ENCODE measurements around the gene FBLN2.
"Not testable (repeated sequence)": the region's sequence is repeated elsewhere in the genome, so short reads cannot be mapped to it uniquely, and the experiment has no call there.

Gene FBLN2

DNA sequence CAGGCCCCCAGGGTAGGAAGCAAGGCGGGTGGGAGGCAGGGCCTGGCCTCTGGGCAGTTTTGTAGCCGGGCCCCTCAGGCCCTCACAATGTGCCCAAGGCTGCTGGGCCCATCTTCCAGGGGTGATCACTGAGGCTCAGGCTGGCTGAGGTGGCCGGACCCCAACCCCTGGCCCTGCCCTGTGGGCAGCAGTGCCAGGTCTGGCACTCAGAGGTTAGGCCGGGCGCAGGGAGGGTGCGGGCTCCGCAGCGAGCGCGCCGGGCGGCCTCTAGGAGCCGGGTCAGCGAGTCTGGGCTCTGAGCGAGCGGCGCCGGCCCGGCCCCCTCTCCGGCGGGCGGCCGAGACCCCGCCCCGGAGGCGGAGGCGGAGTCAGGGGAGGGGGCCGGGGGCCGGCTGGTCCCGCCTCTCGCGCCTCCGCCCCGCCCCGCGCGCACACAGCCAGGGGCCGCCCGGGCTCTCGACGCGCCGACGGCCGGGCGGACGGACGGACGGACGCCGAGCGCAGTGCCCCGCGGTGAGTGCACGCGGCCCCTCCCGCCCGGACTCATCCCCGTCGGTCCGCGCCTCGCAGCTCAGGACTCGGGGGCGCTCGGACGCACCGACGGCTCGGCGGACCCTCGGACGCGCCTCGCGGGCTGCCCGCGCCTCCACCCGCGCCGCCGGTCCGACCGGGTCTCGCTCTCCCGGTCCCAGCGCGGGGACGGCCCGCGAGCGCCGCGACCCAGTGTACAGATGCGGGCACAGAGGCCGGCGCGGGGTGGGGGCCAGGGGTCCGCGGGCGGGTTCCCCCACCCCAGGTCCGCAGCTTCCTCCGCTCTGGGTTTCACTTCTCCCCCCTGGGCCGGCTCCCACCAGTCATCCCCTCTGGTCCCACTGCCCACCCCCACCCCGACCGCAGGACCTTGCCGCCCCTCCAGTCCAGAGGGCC is at the start of gene FBLN2:
Gene FBLN2 (plus strand): TSS at position 430 of the 927 bp plus-strand sequence. CDS start 21,231 bp downstream, outside the sequence.
- no peak for FAIRE-seq
- no peak for DNase-seq (ENCODE audit: low spot score)

DNA sequence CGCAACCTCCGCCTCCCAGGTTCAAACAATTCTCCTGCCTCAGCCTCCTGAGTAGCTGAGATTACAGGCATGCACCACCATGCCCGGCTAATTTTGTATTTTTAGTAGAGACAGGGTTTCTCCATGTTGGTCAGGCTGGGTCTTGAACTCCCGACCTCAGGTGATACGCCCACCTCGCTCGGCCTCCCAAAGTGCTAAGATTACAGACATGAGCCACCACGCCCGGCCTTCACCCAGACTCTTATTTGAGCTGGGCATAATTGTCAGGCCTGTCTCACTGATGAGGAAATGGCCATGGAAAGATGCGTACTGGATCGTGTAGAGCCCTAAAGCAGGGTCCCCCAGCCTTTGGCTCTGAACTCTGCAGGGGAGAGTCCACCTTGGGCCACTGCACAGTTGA is 49.7 kb upstream of the FBLN2 start:
- FAIRE-seq; DNase-seq (ENCODE audit: low spot score): not testable (repeated sequence)

DNA sequence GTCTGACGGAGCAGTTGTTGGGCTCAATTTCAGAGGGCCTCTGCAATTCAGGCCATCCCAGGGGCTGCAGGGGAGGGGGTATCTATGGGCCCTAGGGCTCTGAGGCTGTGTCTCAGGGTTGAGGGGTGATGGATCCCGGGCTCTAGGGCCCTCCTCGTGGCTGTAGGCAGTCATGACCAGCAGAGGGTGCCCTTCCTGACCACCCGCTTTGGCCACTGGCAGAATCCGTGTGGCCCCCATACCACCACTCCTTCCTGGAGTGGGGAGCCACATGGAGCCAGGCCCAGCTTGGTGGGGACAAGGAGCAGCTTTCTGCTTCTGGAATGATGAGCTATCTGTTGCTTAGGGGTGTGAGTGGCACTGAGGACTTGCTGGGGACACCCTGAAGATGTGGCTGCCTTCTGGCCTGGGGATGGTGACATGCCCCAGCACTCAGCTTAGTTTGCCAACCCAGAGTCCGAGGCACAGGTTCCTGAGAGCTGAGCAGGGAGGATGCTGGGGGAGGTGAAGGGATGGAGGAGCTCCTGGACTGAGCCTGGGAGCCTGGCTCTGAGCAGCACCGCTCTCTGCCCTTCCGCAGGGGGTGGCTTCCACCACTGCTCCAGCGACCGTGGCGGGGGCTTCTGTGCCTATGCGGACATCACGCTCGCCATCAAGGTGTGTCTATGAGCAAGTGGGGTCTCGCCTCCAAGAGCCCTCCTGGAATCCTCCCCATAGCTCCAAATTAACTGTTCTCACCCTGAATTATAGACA is 48.6 kb upstream of the FBLN2 start:
- no peak for FAIRE-seq
- DNase-seq (ENCODE audit: low spot score), result no peak

DNA sequence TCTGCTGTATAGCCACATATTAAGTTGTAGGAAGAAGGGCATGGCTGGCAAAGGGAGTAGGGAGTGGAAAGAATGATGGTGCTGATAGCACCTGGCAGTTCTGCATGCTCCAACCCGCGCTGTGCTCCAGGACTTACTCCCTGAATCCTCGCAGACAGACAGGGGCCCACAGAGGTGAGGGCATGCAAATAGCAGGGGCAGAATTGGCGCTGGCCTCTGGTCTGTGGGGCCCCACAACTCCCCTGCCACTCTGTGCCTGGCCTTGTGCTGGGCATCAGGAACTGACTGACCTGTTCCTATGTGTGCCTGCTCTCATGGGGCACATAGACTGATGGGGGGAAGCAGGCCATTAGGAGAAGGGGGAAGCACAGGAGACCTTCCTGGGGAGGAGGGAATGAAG is 47.9 kb upstream of the FBLN2 start:
- FAIRE-seq (no peak), DNase-seq (ENCODE audit: low spot score) (no peak)

DNA sequence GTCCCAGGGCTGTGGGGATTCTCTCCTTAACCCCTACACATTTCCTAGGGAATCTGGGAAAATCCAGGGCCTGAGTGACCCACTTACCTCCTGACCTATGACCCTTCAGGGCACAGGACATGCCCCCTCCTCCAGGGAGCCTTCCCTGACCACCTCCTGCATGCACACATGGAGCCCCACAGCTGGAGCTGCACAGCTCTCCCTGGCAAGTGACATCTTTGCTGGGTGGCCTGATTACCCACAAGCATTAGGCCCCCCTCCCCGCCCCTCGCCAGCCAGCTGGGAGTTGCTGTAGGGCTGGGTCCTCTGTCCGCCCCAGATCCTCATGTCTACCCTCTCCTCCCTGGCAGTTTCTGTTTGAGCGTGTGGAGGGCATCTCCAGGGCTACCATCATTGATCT is 47.4 kb upstream of the FBLN2 start:
- DNase-seq (ENCODE audit: low spot score) (no peak), FAIRE-seq (no peak)

DNA sequence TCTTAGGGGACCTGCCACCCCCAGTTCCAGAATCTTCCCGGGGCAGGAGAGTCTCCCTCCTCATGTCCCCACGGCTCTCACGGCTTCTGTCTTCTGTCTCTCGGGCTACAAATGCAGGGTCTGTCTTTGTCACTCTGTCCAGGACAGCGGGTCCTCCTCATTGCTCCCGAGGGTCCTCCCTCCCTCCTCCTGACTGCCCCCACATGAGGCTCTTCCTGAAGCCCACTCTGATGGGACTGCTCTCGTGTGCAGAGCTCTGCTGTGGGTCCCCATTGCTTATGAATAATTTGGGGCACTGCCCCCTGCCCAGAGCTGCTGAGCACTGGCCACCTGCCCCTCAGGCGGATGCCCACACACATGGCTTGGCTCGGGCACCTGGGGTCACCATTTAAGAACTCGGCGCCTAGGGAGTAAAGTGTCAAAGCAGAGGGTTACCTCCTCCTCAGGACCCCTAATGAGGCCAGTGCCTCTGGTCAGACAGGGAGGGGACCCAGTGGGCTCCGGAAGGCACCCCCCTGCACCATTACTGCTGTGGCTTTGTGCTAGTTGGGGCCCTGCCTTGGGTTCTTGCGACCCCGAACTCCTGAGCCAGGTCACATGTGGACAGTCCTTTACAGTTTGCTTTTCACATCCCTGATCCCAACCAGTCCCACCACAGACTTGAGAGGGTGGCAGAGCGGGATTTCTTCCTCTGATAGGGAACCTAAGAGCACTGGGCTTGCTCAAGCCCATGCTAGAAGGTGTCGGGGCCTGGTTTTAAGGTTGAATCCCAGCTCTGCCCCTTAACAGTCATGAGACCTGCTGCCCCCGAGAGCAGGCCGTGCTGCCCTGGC is 46.8 kb upstream of the FBLN2 start:
- DNase-seq (ENCODE audit: low spot score), result no peak
- no peak for FAIRE-seq

DNA sequence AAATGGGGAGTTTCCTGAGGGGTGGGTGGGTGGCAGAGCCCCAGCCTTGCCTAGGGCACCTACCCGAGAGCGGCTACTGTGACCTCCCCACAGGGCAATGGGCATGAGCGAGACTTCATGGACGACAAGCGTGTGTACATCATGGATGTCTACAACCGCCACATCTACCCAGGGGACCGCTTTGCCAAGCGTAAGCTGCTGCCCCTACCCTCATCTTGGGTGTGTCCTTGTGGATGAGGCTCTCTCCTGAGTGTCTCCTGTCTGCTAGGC is 46.2 kb upstream of the FBLN2 start:
- DNase-seq (ENCODE audit: low spot score) (no peak), FAIRE-seq (no peak)

DNA sequence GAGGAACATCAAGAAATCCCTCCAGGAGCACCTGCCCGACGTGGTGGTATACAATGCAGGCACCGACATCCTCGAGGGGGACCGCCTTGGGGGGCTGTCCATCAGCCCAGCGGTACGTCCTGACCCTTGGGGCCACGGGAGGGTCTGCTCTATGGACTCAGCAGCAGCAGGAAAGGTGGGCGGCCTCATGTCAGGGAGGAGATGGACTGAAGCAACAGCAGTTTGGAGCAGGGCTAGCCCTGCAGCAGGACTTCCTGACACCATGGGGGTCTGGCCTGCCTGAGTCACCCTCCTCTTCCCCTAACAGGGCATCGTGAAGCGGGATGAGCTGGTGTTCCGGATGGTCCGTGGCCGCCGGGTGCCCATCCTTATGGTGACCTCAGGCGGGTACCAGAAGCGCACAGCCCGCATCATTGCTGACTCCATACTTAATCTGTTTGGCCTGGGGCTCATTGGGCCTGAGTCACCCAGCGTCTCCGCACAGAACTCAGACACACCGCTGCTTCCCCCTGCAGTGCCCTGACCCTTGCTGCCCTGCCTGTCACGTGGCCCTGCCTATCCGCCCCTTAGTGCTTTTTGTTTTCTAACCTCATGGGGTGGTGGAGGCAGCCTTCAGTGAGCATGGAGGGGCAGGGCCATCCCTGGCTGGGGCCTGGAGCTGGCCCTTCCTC is 44.6 kb upstream of the FBLN2 start:
- FAIRE-seq (no peak), DNase-seq (ENCODE audit: low spot score) (no peak)

DNA sequence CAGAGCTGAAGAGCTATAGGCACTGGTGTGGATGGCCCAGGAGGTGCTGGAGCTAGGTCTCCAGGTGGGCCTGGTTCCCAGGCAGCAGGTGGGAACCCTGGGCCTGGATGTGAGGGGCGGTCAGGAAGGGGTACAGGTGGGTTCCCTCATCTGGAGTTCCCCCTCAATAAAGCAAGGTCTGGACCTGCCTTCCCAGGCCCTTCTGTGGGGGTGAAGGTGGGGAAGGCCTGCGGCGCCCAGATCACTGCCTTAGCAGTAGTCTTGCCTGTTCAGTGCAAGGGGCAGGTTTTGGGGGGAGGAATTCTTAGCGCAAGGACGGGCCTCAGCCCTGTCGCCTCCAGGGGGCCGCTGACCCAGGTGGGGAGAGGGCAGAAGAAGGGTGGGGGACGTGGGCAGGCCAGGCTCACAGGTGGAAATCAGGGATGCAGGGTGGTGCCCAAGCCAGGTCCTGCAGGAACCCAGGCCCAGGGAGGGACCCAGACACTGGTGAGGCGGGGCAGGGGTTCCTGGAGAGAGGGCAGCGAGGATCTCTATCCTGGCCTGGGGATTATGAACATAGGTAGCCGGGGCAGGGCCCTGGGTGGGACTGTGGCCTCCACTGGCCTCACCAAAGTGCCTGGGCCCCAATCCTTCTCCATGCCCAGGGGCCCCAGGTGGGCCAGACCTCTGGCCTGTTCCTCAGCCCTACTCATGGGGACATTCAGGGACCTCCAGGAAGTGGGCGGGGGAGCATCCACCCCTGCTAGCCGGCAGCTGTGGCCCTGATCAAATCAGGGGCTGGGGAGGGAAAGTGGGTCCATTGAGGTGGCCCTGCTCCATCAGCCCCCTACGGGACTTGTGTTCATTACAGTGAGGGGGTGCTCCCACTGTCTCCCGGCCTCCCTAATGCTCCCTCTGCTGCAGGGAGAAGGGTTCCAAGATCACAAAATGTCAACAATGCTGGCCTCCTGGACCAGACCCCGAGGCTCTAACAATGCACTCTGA is 43.5 kb upstream of the FBLN2 start:
- FAIRE-seq (no peak), DNase-seq (ENCODE audit: low spot score) (no peak)

DNA sequence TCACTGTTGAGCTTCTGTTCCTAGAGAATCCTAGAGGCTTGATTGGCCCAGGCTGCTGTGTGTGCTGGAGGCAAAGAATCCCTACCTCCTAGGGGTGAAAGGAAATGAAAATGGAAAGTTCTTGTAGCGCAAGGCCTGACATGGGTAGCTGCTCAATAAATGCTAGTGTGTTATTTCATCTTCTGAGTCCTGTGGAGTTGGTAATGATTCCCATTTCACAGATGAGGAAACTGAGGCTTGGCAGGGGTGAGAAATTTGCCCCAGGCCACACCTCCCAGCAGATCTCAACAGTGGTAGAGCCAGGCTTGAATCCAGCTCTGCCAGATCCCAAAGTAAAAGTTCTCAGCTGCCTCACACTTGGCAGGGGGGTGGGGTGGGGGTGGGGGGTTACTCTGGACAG is 42.7 kb upstream of the FBLN2 start:
- FAIRE-seq, result no peak
- no peak for DNase-seq (ENCODE audit: low spot score)

DNA sequence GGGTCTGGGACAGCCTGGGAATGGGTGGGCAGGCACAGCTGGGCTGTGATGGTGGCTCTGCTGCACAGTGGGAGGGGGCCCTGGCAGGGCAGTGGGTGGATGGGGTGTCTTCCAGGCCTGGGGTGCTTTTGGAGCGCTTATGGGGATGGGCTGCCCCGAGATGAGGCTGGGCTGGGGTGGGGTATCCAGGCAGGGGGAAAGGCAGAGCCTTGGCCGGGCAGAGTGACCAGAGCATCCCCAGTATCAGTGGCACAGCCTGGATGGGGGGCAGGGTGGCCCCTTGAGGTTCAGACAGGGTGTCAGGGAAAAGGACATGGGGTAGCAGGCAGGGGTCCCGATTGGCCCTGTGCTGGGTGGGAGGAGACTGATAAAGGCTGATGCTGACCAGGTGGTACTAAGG is 42.2 kb upstream of the FBLN2 start:
- no peak for DNase-seq (ENCODE audit: low spot score)
- no peak for FAIRE-seq

DNA sequence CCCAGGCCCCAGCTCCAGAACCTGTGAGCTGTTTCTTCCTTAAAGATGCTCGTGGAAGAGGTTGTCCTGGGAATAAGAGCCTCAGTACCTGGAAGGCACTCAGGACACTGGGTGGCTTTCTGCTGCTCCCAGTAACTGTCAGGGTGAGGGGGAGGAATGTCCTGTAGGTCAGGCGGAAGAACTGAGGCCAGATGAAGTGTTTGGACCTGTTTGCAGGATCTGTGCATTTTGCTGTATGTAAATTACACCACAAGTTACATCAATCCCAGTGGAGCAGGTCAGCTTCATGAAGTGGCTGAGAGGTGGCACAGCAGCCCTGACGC is 41.7 kb upstream of the FBLN2 start:
- no peak for FAIRE-seq
- no peak for DNase-seq (ENCODE audit: low spot score)

DNA sequence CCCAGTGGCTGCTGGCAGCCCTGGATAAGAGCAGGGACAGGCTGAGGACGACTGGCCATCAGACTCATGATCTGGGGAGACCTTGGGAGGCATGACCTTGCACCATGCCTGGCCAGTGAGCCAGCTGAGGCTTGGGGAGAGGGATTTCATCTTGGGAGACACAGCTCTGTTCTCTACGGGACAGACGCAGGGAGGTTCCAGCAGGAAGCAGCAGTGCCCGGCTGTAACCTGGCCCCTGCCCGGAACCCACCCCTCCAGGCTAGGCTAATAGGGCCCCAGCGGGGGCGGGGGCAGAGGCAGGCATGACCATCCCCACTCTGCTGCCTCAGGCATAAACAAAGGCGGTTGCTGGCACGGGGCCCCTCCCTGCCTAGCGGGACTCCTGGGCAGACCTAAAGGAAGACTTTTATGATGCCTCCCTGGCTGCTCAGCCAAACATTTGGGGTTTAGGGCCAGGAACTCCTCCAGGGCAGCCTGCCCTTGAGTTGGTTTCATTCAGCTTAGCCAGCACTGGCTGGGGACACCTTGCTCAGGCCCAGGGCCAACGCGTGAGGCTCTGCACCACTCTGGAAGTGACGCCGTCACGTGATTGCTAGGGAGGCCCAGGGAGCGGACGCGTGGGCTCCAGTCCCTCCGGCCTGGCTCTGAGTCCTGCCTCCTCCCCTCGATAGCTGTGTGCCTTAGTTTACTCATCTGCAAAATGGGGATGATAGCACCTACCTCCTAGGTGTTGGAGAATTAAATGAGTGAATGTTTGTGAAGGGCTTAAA is 41.2 kb upstream of the FBLN2 start:
- FAIRE-seq (no peak), DNase-seq (ENCODE audit: low spot score) (no peak)

DNA sequence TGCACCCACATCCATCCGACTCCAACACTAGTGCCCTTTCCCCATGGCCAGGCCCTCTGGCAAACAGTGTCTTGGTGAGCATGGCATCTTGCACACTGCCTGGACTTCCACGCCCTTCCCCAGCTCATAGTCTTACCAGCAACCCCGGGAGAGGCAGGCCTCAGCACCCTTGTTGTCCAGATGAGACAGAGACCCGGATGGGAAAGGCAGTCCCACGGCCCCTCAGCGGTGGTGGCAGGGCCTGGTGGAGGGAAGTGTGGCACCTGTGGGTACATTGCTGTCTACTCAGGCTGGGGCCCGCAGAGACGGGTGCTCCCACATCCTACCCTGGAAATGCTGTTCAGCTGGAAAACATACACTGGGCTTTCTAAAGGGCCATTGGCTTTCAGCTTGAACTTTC is 40.4 kb upstream of the FBLN2 start:
- FAIRE-seq (no peak), DNase-seq (ENCODE audit: low spot score) (no peak)

DNA sequence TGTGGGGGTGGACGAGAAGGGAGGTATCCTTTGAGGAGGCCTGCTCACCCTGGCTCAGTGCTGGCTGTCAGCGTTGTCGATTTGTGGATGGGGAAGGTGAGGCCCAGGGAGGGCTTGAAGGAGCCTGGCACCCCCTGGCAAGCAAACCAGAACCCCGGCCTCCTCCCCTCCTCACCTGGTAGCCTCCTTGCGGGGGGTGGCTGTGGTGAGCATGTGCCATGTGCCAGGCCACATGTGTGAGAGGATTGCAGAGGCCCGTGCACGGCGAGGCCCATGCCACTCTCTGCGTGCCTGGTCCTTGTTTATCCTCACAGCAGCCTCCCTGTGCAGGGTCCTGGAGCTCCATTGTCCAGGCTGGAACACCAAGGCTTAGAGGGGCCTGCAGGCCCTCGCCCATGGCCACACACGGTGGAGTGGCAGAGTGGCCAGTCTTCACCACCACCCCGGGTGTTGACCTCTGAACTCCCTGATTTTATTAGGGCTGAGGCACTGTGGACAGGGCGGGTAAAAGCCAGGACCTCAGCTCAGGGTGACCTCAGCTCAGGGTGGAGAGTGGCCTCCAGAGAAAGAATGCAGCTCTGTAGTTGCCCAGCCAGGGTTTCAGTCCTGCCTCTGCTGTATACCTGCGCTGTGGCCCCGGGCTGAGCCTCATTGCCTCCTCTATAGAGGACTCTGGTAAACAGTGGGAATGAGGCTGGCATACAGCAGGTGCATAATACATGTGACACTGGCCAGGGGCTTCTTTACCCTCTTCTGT is 39.7 kb upstream of the FBLN2 start:
- DNase-seq (ENCODE audit: low spot score), result no peak
- FAIRE-seq, result no peak

DNA sequence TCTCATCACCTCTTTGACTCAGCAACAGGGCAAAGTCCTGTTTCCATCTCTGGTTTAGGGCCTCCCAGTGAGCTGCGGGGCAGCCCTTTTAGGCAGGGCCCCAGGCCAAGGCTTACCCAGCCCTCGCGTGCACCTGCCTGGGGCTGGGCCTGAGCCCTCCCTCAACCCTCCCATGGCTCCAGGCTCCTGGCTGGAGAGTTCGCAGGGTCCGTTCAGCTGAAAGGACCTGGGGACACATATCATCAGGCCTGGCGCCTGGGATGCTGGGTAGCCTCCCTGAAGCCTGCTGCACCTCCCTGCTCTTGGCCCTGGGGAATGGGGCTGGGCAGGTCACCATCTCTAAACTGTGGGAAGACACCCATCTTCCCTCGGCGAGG is 39.1 kb upstream of the FBLN2 start:
- FAIRE-seq (no peak), DNase-seq (ENCODE audit: low spot score) (no peak)

DNA sequence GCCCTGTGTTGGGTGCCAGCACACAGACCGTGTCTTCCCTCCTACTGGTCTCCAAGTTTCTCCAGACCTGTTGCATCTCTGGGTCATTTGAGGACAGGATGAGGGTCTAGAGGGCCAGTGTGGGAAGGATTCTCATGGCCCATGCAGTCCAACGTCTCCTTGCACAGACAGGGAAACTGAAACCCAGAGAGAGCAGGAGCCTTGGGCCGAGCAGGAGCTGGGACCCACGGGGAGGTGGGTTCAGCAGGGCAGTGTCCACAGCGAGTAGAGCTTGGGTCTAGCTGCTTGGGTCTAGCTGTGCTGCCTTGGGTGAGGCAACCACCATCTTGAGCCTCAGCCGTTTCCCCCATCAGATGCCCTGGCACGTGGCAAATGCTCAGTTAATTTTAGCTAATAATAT is 36.5 kb upstream of the FBLN2 start:
- no peak for DNase-seq (ENCODE audit: low spot score)
- no peak for FAIRE-seq

DNA sequence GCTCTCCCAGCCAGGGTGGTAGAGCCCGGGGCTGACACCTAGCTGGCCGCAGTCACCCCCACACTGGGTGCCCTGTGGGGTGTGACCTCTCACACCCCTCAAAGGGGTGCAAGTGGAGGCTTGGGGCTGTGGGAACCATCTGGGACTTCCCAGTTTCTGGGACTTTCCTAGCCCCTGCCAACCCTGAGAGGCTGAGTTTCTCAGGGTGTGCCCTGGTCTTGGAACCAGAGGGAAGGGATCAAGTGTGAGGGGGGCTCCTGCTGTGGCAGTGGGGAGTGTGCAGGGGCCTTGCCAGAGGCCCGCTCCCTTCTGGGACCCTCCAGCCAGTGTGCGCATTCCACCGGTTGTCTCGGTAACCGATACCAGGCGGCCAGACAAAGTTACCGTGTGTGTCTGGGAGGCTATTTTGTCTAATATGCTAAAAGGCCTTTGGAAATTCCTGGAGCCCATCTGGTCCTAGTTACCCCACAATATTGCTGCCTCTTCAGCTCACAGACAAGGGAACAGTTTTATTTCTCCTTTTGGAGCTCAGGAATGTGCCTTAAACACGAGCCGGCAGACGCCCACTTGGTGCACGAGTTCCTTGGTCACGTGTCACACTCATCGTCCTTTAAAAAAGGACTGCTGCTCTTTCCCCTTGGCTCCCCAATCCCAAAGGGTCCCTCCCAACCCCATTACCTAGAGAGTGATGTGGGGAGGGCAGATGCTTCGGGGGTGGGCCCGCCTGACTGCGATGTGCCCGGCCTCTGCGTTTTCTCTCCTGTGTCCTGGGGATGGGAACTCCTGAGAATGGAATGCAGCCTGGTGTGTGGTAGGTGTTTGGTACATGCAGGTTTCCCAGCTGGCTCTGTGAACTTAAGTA is 35.6 kb upstream of the FBLN2 start:
- FAIRE-seq (no peak), DNase-seq (ENCODE audit: low spot score) (no peak)

All from RCC 7860 (cell line).